22Rv1 (cell line): ENCODE measurements around the gene STON2.

Experiments
- H3K27ac ChIP-seq: fragments of 450-650 bp; 2 replicates; pipeline ENCODE4 v1.5.1; 2017
- ZFX ChIP-seq: fragments of 450-650 bp; IDR thresholded peaks from 2 replicates; pipeline ENCODE4 v1.6.1; 2017; ENCODE audit warnings: antibody characterized with exemption, borderline replicate concordance
- TF ChIP-seq, protein P1 (sequence below): fragments of 450-650 bp; IDR thresholded peaks from 2 replicates; pipeline ENCODE4 v1.5.1; 2017; ENCODE audit warnings: mild to moderate bottlenecking

STON2 gene

DNA sequence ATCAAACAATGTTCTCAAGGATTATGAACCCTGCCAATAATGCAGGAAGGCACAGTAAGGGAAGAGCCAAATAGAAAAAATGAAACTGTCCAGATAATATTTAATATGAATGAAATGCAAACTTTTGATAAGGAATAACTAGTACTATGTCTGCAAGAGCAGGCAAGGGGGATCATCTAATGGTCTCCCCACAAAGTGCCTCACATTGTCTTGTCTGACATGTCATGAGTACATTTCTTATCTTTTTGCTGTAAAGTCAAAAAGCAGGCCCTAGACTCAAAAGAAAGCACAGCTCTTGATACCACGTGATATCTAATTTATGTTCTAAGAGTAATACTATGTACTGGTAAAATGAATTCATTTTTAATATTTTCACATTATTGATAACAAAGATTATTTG is 135.5 kb downstream of the STON2 start:
- TF ChIP-seq, protein P1, sequence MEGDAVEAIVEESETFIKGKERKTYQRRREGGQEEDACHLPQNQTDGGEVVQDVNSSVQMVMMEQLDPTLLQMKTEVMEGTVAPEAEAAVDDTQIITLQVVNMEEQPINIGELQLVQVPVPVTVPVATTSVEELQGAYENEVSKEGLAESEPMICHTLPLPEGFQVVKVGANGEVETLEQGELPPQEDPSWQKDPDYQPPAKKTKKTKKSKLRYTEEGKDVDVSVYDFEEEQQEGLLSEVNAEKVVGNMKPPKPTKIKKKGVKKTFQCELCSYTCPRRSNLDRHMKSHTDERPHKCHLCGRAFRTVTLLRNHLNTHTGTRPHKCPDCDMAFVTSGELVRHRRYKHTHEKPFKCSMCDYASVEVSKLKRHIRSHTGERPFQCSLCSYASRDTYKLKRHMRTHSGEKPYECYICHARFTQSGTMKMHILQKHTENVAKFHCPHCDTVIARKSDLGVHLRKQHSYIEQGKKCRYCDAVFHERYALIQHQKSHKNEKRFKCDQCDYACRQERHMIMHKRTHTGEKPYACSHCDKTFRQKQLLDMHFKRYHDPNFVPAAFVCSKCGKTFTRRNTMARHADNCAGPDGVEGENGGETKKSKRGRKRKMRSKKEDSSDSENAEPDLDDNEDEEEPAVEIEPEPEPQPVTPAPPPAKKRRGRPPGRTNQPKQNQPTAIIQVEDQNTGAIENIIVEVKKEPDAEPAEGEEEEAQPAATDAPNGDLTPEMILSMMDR, result no peak
- TF ChIP-seq ZFX, result no peak
- H3K27ac ChIP-seq, result no peak overlapping the region

DNA sequence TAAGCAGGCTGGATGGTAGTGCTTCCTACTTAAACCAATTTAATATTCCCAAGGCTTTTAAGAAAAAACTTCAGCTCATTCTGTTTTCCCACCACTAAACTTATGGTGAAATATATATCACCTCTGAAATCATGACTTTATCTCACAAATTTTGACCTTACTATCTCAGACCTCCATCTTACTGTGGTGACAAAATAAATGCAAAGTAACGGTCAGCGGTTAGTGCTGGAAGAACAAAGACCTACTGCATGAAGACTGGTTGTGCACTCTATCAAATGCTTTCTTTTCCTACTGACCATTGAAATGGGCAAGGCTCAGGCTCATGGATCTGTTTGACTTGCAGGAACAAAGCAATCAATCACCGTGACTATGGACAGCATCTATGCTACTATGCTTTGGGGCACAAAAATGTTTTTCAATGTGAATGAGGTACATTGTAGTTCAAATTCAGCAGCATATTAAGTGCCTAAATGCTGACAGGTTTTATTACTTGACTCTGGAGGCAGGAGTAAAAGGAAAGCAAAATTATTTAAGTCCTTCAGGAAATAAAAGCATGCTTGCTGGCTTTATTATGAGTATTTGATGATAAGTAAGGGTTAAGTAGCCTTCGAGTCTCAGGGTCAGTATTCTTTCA is 136.2 kb downstream of the STON2 start:
- TF ChIP-seq, protein P1, result no peak
- no peak for TF ChIP-seq ZFX

DNA sequence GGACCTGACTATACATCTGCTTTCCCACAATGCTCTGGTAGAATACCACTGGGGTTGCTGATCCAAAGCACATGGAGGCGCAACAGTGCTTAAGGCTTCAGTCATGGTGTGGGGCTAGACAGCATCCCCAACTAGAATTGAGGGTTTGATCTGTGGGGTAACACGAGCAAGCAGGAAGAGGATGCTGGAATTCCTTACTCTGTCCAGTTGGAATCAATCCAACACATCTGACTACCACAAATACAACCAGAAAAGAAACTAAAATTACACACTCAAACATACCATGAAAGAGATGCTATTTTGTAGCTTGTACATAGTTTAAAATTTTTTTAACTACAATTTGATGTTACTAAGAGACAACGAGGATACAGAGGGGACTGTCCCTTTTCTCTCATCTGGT is 138.9 kb downstream of the STON2 start:
- TF ChIP-seq, protein P1, result no peak
- no peak for TF ChIP-seq ZFX

More for the DNA sequence above, 136.2 kb downstream of the STON2 start:
- no peak overlapping the region for H3K27ac ChIP-seq

DNA sequence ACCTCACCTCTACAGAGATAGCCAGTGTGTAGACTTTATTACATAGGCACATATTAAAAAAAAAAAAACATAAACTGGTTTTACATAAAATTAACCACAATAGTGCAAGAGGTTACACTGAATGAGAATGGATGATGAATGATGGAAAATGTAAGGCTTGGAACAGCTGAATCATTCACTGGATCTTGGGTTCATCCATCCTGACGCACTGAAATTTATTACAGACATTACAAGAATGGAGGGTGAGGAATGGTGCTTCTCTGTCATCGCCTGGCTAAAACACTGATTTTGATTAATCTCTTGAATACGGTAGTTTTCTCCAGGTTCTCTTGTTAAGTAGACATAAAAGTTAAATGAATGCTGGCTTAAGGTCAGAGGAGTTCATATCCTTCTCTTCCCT is 139.4 kb downstream of the STON2 start:
- no peak for TF ChIP-seq ZFX
- TF ChIP-seq, protein P1, result no peak
- no peak overlapping the region for H3K27ac ChIP-seq

More for the DNA sequence above, 138.9 kb downstream of the STON2 start:
- H3K27ac ChIP-seq, result no peak overlapping the region

DNA sequence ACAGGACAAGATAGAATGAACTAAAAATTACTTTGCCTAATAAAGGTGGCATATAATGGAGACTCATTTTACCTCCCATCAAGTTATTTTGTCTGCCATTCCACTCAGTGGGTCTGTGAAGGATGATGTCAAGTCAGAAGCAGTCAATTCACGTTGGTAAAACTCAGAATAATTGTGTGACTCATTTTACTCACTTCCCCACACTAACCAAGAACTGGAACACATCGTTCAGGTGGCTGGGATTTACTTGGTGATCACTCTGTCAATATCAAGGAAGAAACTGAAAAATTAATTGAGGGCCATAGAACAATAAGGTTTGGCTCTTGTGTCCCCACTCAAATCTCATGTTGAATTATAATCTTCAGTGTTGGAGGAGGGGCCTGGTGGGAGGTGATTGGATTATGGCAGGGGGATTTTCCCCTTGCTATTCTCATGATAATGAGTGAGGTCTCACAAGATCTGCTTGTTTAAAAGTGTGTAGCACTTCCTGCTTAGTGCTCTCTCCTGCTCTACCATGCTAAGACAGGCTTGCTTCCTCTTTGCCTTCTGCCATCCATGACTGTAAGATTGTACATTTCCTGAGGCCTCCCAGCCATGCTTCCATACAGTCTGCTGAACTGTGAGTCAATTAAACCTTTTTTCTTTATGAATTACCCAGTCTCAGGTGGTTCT is 143.7 kb downstream of the STON2 start:
- no peak overlapping the region for H3K27ac ChIP-seq
- TF ChIP-seq, protein P1, result no peak
- TF ChIP-seq ZFX, result no peak

DNA sequence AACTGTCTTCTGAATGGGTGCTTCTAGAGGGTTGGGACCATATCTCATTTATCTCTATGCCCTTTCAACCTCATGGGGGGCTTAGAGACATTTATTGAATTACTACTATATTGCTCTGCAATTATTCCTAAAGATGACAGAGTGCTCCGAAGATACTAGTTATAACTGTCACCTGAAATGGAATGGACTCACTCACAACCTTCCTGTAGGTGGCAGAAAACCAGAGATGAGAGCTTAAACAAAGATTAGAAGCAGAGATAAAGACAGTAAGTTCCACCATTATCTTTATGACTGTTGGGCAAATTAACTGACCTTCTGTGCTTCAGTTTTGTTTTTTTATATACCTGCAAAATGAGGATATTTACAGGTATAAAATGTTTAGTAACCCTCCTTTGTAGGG is 147.8 kb downstream of the STON2 start:
- no peak overlapping the region for H3K27ac ChIP-seq
- TF ChIP-seq, protein P1, result peak; percentile 58
- no peak for TF ChIP-seq ZFX

DNA sequence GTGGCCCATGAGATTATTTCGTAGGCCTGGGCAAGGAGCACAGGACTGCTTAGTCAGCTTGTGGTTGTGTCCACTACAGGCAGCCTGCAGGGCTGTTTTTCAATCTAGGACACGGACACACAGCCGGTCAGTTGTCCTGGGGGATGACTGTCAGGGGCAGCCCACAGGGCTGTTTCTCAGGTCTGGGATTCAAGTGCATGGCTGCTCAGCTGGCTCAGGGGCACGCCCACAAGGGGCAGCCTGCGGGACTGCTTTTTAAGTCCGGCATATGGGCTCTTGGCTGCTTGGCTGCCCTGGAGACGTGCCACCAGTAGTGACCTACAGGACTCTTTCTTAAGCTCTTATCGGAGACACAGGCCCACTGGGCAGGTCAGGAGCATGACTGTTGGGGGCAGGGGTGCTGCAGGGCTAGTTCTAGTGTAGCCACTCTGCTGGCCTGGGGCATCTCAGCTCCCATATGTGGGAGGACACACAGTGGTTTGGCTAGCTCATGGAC is 152.8 kb downstream of the STON2 start:
- TF ChIP-seq ZFX, result no peak
- TF ChIP-seq, protein P1, result no peak
- no peak overlapping the region for H3K27ac ChIP-seq
